ENCODE results near the gene FBXW11.

DNA sequence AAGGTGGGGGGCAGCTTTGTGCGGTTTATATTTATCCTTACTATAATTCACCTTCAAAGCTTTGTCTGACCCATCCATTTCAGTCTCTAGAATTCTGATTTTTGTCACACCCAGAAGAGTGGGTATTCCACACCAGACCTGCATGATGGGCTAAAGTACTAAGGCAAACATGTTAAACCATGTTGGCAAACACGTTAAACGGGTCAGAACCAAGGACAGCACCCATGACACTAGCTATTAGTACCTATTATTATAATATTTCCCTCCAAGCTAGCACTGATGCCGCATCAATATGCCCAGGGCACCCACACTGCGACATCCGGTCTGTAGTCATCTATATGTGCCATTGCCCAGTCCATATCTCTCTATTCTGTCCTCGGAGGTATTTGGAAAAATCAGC, 104.7 kb downstream of the FBXW11 start:
- TF ChIP-seq TAF1 (IDR thresholded peaks at IDR 0.05; ENCODE audit: borderline replicate concordance, low read depth, low read length) (no peak), POLR2AphosphoS5 (IDR thresholded peaks at IDR 0.05; ENCODE audit: low read depth, low read length) (no peak)

All from GM12892 (cell line).